HG03064 (cell line): ENCODE results near the gene PSKH1.
"Not testable (repeated sequence)": the region's sequence is repeated elsewhere in the genome, so short reads cannot be mapped to it uniquely, and the experiment has no call there.

Source experiments
- ATAC-seq: cut with Tn5 transposase; IDR thresholded peaks from one replicate; pipeline ENCODE4 v1.9.1; 2021; ENCODE audit warnings: low read depth; ENCODE audit not compliant: unreplicated experiment

The PSKH1 gene

DNA sequence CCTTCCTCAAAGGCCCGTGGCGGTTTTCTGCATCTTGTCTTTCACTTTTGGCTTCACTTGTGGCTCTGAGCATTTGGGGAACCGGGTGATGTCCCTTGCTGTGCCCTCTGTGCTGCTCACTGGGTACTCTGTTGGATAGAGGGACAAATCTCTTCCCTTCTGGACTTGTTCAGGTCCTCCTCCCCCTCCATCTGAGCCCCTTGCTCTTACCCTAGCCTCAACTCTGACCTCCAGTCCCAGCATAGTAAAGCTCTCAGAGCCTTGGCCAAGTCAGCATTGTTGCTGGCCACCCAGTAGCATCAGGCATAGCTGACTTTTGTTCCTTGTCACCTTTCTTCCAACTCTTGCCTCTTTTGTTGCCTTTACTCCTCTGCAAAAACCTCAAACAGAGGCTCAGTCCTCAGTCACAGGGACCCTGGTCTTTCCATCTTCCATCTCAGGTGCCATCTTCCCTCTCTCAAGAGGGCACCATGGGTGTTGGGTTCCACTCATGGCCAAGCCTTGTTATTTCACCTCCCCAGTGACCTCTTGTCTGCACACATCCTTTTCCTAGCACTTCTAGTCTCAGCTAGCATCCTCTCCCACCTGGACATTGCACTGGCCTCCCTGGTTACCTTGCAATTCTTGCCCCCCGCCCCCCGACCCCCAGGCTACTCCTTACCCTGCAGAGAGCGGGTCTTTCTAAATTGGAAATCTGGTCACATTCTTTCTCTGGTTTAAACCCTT is 44.0 kb downstream of the PSKH1 start:
- ATAC-seq = no peak

DNA sequence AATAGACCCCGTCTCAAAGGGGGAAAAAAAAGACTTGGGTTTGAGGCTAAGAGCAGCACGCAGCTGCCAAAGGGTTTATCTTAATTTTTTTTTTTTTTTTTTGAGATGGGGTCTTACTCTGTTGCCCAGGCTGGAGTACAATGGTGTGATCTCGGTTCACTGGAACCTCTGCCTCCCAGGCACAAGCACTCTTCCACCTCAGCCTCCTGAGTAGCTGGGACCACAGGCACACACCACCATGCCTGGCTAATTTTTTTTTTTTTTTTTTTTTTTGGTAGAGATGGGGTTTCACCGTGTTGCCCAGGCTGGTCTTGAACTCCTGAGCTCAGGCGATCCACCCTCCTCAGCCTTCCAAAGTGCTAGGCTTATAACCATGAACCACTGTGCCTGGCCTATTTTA is 44.7 kb downstream of the PSKH1 start:
- not testable (repeated sequence) for ATAC-seq

DNA sequence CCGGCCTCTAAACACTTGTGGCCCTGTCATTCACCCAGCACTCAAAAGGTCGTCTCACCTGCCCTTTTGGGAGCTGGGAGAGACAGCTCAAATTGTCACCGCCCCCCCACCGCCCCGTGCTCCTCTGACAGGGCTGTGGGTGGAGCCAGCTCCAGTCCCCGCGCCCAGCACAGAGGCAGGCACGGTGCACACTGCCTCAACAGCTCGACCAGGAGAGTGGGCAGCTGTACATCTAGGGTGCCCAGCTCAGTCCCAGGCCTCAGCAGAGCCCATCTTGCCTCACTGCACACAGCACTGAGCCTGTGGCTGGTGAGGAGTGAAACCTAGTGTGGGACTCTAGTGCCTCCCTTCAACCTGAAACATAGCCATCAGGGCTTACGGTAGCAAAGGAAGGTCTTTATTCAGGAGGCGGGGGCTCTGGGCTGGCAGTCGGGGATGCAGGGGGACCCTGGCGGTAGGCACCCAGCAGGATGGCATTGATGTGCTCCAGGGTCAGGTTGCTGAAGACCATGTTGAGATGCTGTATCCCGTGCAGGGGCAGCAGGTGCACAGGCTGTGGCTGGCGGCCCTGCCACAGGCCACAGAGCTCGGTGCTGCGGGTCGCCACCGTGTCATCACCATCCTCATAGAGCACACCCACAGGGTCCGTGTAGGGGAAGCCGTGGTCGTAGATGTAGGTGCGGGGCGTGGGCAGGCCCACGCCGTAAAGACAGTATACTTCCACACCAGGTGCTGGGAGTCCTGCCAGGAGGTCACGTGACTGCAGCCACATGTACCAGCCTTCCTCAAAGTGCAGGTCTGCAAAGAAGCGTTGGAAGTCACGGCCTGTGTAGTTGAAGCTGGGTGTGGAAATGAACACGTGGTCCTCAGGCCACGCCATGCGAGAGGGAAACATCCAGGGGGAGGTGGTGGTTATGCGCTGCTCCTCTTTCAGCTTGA is 46.7 kb downstream of the PSKH1 start:
- ATAC-seq = no peak

DNA sequence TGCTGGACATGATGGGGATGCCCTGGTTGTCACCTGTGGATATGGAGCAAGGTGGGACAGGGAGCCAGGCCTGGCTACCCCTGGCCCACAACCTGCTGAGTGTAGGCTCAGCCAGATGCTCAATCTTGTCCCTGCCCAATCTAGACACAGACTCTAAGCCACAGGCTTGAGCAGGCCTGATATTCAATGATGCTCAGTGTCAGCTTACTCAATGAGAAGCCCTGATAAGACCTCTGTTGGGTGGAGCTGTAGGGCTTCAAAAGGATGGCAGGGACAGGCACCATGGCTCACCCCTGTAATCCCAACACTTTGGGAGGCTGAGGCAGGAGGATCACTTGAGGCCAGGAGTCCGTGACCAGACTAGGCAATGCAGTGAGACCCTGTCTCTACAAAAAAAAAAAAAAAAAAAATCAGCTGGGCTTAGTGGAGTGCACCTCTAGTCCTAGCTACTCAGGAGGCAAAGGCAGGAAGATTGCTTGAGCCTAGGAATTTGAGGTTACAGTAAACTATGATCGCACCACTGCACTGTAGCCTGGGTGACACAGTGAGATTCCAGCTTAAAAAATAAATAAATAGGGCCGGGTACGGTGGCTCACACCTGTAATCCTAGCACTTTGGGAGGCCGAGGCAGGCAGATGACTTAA is 47.5 kb downstream of the PSKH1 start:
- no peak for ATAC-seq

DNA sequence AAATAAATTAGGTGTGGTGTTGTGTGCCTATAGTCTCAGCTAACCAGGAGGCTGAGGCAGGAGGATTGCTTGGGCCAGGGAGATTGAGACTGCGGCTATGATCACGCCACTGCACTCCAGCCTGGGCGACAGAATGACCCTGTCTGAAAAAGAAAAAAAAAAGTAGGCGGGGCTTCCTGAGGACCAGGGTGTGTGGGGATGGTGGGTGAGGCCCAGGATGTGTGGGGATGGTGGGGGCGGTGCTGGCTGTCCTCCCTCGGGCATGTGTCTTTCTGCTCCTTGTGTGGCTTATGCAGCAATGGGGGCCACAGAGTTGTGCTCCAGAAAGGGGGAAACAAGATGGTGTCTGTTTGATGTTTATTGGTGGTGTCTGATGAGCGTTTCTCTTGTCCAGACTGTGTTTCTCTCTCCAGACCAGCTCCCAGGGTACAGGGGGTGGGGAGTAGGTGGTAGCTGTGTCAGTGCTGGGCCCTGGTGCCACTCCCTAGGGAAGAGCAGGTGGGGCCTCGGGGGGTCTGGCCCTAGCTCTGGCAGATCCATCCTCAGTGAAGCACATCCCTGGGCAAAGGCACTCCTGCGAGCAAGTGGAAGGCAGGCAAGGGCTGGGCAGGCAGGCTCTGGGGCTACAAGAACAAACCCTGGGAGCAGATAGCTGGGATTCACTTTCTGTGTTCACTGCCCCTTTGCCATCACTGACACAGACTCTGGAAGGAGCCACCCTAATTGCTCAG is 48.6 kb downstream of the PSKH1 start:
- no peak for ATAC-seq

DNA sequence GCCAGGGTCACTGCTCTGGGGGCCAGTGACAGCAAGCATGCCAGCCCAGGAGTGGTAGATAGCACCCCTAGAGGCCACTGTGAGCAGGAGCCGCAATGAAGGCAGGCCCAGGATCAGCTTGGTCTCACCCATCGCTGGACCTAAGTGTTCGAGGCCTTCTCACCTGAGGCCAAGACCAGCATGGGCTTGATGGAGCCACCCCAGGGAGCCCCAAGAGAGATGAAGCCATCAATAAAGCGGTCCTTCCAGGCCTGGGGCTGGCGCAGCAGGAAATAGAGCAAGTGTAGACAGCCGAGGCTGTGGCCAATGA is 49.1 kb downstream of the PSKH1 start:
- no peak for ATAC-seq

DNA sequence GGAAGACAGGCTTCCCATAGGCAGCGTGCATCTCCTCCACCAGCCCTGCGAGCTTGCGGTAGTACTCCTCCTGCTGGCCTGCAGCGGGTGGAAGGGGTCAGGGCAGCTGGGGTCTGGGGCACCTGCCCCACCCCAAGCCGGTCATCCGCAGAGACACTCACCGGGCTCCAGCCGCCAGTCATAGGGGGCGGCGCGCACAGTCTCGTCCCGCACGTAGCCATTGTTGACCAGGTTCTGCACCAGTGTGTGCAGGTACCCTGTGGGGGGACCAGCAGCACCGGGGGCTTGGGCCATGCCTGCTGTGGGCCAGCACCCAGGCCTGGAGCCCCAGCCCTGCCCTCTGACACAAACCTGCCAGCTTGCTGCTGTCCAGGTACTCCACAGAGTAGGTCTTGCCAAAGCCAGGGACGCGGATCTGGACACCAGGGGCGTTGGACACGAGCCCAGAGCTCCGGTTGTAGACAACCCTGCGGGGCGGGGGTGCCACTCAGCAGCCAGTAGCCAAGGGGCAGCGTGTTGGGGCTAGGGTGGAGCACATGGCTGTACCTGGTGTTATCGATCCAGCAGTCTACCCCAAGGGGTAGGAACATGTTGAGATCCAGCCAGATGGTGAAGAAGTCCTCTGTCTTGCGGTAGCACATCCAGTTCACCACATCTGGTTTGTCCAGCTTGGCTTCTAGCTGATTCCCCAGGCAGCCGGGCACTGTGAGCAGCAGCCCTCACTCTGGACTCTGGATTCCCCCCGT is 49.6 kb downstream of the PSKH1 start:
- no peak for ATAC-seq

DNA sequence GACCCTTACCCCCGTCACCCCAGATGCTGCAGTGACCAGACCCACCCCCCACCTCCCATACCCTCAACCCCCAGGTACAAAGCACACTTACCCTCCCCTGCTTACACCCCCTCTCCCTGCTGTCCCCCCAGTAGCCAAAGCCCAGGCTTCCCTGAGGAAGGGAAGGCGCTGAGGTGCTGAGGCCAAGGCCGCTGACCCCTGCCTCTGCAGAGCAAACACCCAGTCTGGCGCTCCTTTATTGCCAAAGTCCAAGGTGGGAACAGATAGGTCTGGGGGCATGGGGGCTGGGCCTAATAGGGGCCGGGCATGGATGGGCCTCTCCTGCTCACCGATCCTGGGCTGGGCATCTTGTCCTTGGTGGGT is 50.2 kb downstream of the PSKH1 start:
- no peak for ATAC-seq

DNA sequence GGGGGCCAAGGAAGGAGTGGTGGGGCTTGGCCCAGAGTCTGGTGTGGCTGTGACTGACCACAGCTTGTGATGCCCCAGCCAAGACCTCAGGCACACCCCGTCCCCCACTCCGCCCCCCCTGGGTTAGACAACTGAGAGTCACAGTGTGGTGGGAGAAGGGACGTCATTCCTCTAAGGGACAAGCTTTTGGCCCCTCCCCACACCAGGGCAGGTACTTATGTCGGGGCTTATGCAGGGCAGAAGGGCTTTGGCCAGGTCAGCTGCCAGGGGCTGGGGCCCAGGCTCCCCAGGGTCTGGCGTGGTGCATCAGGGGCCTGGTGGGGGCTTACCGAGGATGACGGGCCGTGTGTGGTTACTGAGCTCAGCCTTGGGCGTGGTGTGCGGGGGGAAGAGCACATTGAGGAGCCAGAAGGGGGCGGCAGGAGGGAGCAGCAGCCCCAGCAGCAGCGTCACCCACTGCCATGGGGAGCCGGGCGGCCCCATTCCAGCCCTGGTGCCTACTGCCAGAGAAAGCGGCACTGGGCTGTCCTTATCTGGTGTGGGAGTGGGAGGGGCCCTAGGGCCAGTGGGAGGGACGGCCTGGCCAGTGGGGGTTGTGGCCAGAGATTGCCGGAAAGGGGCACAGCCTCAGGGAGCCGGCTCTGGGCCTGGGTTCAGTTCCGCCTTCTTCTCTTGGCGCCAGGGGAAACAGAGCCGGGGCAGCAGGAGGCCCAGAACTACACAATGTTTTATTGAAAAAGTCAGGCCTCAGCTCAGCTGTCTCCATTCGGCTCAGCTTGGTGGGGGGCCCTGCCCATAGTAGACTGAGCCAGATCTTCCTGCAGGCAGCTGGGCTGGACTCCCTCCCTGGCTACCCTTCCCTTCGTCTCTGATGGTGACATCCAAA is 50.8 kb downstream of the PSKH1 start, which contains the start of gene LCAT:
Gene LCAT, minus strand, starts transcription at position 502 of the 886 bp plus-strand sequence. Its CDS starts 19 bp downstream, at position 483.
- no peak for ATAC-seq

DNA sequence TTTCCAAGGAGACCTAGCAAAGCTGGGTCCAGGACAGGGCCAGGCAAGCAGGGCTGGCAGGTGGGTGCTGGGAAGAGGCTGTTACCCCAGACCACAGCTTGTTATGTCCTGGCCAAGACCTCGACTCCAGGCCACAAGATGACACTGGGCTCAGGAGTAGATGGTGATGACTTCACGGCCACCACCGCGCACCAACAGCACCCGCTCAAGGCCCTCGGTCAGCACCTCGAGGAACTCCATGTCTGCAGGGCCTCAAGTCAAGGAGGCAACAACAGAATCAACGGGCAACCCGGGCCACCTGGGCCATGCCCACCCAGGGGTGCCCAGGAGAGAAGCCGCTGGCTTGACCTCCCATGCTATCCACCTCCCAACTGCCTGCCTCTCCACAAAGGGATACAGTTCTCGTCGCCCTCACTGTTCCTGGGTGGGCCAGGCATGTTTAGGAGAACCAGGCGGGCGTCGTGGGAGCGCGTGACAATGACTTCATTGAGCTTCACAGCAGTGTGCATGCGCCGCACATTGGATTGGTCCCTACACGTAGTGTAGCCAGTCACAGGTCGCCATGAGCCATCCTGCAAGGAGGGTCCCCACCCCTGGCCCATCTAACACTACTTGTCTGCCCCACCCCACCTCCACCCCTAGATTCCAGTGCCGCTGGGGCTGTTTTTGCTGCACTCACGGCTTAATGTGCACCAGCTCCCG is 51.8 kb downstream of the PSKH1 start:
- ATAC-seq = no peak

DNA sequence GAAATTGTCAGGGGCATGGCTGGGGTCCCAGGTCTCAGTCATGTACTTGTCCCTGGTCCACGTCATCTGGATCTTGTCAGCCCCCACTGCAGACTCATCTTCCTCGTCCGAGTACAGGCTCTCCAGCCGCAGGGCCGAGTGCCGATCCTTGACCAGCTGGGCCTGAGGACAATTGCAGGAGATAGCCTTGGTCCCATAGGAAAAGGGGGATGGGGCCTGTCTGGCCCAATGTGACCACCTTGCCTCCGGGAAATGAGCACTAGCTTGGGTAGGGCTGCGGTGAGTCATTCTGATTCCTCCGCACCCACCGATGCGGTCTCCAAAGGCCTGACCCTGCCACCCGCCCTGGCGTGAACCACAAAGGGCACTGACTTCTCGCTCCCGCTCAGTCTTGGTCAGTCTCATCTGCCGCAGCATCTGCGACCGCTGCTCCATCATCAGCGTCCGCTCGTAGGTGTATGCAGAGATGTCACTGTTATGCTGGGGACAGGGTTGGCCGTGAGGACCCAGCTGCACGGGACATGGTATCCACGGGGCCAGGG is 52.4 kb downstream of the PSKH1 start:
- no peak for ATAC-seq

DNA sequence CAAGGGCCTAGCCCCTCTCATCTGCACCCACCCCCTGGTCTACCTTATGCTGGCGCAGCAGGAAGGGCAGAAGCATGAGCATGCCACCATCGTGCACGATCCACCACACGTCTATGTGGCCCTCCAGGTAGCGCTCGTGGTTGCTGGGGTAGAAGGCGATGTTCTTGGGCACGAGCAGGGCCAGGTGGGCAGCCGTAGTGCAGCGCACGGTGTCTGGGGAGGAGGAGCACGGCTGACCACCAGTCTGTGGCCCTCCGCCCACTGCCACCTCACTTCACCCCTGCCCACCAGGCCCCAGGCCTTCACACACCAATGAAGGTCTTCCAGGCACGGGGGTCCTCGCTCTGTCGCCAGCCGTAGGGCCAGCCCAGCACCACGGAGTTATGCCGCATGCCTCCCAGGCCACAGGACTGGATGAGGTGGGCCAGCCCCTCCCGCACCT is 53.1 kb downstream of the PSKH1 start:
- no peak for ATAC-seq

DNA sequence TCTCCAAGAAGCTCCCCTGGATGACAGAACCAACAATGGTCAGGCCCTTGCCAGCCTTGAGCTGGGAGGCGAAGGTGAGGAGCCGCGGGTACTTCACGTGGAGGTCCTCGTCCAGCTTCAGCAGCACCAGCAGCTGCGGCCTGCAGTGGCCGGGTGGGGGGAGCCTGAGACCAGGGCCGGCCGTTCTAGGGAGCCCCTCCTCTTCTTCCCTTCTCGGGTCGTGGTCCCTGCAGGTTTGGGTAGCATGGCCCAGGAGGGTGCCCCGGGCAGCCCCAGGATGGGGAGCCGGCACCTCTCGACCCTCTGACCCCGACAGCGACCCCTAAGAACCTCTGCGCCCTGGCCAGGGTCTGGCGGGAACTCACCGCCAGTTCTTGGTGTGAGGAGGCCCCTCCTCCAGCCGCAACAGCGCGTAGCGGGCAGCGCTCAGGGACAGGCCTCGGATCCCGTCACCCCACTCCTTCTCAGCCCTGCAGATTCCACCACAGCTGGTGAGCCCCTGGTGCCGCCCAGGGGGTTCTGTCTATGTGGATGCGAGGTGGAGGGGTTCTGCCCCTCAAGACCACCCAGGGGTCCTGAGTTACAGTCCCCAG is 54.0 kb downstream of the PSKH1 start:
- no peak for ATAC-seq

DNA sequence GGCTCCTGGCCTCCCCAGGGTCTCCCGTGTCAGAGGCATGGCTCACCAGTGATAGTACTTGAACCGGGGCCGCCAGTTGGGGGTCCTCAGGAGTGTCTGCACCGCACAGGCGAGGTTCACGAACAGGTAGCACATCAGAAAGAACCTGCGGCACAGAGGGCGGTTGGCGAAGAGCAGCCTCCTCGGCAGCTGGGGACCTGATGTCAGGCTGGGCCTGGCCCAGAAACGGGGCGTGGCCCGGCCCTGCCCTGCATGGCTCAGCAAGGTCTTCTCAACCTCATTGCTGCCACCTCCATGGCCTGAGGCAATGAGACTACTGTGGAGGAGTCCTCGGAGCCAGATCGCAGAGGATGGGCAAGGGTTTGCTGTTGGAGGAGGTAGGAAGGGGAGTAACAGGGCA is 55.0 kb downstream of the PSKH1 start:
- no peak for ATAC-seq

DNA sequence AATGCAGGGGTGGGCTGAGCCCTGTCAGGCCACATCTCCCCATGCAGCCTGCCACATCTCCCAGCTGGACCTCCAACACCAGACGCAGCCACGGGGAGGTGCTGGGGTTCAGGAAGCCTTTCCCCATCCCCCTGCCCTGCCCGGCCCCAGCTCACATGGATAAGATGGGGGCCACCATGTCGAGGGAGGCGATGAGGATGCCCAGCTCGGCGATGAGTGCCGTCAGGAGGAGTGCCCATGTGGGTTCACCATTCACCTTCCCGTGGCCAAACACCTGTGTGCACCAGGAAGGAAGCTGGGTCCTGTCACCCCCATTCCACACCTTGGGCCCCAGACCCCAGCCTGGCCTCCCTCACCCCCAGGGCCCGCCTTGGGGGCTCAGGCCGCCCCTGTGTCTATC is 56.6 kb downstream of the PSKH1 start:
- no peak for ATAC-seq

DNA sequence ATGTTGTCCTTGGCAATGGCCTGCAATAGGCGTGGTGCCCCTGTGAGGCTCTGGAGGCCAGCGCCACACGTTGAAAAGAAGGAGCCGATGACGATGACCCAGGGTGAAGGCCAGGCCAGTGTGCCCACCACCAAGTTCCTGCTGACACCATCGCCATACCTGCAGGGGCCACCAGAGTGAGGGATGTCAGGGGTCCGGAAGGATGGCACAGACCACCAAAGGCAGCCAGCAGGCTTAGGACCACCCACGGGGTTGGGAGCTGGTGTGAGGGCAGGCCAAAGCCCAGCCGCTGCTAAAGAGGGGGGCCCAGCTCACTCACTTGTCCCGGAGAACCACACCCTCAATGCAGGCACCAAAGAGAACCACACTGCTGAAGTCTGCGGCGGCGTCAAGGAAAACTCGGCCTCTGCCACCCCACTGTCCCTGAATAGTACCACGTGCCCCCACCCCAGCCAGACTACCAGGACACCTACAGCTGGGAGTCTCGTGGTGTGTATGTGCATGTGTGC is 57.3 kb downstream of the PSKH1 start:
- no peak for ATAC-seq

DNA sequence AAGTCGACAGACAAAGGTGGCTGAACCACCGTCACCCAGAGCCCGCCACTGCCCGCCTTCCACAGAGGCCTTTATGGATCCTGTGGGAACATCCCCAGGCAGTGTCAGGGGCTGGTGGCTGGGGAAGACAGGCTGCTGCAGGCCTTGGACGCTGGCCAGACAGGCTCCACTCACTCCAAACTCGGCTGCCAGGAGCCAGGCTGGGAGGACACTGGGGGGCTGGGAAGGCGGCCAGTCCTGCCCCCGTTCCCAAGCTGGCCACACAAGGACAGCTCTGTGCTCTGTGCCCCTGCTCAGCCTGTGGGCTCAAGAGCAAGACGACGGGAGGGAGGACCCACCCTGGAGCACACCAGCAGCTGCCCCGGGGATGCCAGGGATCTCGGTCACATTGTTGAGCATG is 58.4 kb downstream of the PSKH1 start:
- no peak for ATAC-seq
